Lung (tissue), 12 donors: ENCODE results near the gene SELENOW. TPM values are rescaled to one million over a fixed set of nuclear protein-coding genes. Genes with fewer than 3 reads are reported as not detected.
"Not testable (repeated sequence)": the region's sequence is repeated elsewhere in the genome, so short reads cannot be mapped to it uniquely, and the experiment has no call there.

ENCODE experiments used
- ATAC-seq: fragments of 200-7000 bp; cut with Tn5 transposase; one replicate; pipeline ENCODE4 v1.9.1; 2020; ENCODE audit warnings: moderate number of reproducible peaks; ENCODE audit not compliant: insufficient read depth, low FRiP score
- DNase-seq, 3 donors: peaks; one replicate each; pipeline ENCODE4 v3.0.0-alpha.2; 2013 to 2017
- H3K27ac ChIP-seq, 2 donors: one replicate each; pipeline ENCODE4 v1.5.1; 2013; ENCODE audit warnings: mild to moderate bottlenecking in 2 of 2, moderate library complexity in 2 of 2, control low read depth in 1 of 2, inconsistent platforms in 1 of 2, low read depth in 1 of 2, low read length in 1 of 2
- H3K27me3 ChIP-seq, 3 donors: one replicate each; pipeline ENCODE4 v1.5.1; 2013; ENCODE audit warnings: low read length in 2 of 3; ENCODE audit not compliant: control insufficient read depth in 3 of 3, insufficient read depth in 3 of 3
- H3K36me3 ChIP-seq, 4 donors: one replicate each; pipeline ENCODE4 v1.5.1; 2013; ENCODE audit warnings: low read length in 4 of 4, mild to moderate bottlenecking in 1 of 4, moderate library complexity in 1 of 4; ENCODE audit not compliant: control insufficient read depth in 4 of 4, insufficient read depth in 4 of 4
- H3K4me1 ChIP-seq, 5 donors: one replicate each; pipeline ENCODE4 v1.5.1; 2013; ENCODE audit warnings: low read length in 5 of 5, mild to moderate bottlenecking in 2 of 5, moderate library complexity in 1 of 5; ENCODE audit not compliant: control insufficient read depth in 5 of 5, insufficient read depth in 5 of 5
- H3K4me3 ChIP-seq: one replicate; pipeline ENCODE4 v1.5.1; 2013; ENCODE audit warnings: mild to moderate bottlenecking, control low read depth, moderate library complexity
- H3K9ac ChIP-seq, 2 donors: one replicate each; pipeline ENCODE4 v1.5.1; 2013; ENCODE audit warnings: low read length in 2 of 2, control low read depth in 1 of 2; ENCODE audit not compliant: insufficient read depth in 1 of 2
- H3K9me3 ChIP-seq, 4 donors: one replicate each; pipeline ENCODE4 v1.5.1; 2013; ENCODE audit warnings: low read length in 3 of 4, mild to moderate bottlenecking in 1 of 4, moderate library complexity in 1 of 4; ENCODE audit not compliant: control insufficient read depth in 4 of 4, insufficient read depth in 3 of 4
- WGBS, 2 donors: extraction: QIAGEN DNeasy Blood & Tissue Kit; methylation state at CpG; one replicate each; pipeline ENCODE4 v1.1.7; 2013; 5-methylcytosine and 5-hydroxymethylcytosine counted together
- polyA plus RNA-seq, 2 donors: library from polyadenylated mRNA; stranded (reverse); fragments of 200-250 nt; gene quantifications; one replicate each; pipeline ENCODE4 v1.2.1, GENCODE V29; 2013
- total RNA-seq, 2 donors: library from RNA; depleted of rRNA in 1 of 2; stranded (reverse); fragments of >200 nt in 1 of 2; gene quantifications; one replicate each; pipeline ENCODE4 v1.2.1, GENCODE V29; 2014 to 2021
- TF ChIP-seq, protein P1 (sequence below): IDR thresholded peaks from 2 replicates; pipeline ENCODE4 v1.5.1; 2012; ENCODE audit warnings: mild to moderate bottlenecking; ENCODE audit errors: control extremely low read depth, extremely low read depth
- donor health status: control.
- donor health status: control.
- donor health status: Bipolar disorder and iron deficiency.
- donor health status: healthy.
- donor health status: DM: yes; HTN: yes; CAD: no.

SELENOW gene
- total and polyA plus RNA-seq, 4 donors = 104 to 532 (median 346) TPM

DNA sequence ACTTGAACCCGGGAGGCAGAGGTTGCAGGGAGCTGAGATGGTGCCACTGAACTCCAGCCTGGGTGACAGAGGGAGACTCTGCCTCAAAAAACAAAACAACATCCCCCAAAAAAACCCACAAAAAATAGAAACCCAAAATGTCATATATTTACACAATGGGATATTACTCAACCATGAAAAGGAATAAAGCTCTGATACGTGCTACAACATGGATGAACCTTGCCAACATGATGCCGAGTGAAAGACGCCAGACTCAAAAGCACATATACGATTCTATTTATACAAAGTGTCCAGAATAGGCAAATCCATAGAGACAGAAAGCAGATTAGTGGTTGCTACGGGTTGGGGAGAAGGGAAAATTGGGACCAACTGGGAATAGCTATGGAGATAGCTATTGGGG, 27.9 kb downstream of the SELENOW start:
- Histone ChIP-seq H3K36me3 (no peaks in the 10 kb centered on the region), H3K4me1 (no peaks in the 10 kb centered on the region), H3K9me3 (peaks cover 0 to under 1% (median 0%) of the 10 kb centered on the region in 4 donors), H3K27me3 (no peaks in the 10 kb centered on the region), H3K4me3 (no peak overlapping the region), H3K27ac (no peak overlapping the region), H3K9ac (no peak overlapping the region)
- DNase-seq (no peak), ATAC-seq (no peak)
- WGBS, 2 donors = 88 to 89% methylated on average over 6 of the region's 6 CpGs
- TF ChIP-seq, protein P1, sequence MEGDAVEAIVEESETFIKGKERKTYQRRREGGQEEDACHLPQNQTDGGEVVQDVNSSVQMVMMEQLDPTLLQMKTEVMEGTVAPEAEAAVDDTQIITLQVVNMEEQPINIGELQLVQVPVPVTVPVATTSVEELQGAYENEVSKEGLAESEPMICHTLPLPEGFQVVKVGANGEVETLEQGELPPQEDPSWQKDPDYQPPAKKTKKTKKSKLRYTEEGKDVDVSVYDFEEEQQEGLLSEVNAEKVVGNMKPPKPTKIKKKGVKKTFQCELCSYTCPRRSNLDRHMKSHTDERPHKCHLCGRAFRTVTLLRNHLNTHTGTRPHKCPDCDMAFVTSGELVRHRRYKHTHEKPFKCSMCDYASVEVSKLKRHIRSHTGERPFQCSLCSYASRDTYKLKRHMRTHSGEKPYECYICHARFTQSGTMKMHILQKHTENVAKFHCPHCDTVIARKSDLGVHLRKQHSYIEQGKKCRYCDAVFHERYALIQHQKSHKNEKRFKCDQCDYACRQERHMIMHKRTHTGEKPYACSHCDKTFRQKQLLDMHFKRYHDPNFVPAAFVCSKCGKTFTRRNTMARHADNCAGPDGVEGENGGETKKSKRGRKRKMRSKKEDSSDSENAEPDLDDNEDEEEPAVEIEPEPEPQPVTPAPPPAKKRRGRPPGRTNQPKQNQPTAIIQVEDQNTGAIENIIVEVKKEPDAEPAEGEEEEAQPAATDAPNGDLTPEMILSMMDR = no peak

DNA sequence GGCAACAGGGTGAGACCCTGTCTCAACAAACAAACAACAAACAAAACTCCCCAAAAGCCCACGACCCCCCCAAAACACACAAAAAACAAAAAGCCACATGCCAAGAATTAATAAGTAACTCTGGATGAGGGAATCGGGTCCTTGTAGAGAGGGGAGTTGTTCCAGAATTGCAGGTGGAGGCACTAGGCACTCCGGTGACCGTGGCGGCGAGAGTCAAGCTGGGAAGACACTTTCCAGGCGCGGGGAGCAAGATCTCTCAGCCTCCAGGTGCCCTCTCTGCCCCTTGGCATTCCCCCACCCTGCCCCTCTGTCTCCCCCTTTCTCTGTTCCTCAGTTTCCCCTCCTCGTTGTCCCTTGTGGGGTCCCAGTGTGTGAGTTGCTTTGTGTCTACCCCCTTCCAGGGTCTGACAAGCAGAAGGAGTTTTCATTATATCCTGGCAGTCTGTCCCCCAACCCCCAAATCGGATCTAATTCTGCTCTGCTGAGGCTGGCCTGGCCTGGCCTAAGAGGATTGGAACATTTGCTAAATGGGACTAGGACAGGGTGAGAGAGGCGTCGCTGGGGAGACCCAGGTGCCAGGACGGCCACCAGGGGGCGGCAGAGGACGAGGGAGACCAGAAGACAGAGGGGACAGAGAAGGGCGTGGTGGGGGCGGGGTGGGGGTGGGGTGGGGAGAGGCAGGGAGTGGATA, 34.9 kb downstream of the SELENOW start:
- DNase-seq = peak; percentile 56 to 74 (median 61)
- no peak for ATAC-seq
- H3K9ac ChIP-seq = no peak overlapping the region
- no peaks in the 10 kb centered on the region for H3K27me3 ChIP-seq
- WGBS, 2 donors = 34 to 39% methylated on average over 17 of the region's 17 CpGs
- TF ChIP-seq, protein P1 = peak; percentile 21
- no peaks in the 10 kb centered on the region for H3K4me1 ChIP-seq
- H3K36me3 ChIP-seq = no peaks in the 10 kb centered on the region
- H3K9me3 ChIP-seq = peaks cover 0 to 3% (median 0%) of the 10 kb centered on the region in 4 donors
- H3K4me3 ChIP-seq = no peak overlapping the region
- no peak overlapping the region for H3K27ac ChIP-seq

DNA sequence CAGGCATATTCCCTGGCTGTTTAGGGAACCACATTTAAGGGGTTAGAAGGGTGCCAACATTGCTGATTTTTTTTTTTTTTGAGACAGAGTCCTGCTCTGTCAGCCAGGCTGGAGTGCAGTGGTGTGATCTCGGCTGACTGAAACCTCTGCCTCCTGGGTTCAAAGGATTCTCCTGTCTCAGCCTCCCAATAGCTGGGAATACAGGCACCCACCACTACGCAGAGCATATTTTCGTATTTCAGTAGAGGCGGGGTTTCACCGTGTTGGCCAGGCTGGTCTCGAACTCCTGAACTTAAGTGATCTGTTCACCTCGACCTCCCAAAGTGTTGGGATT, 35.5 kb downstream of the SELENOW start:
- no peak for ATAC-seq
- 57% methylated on average over 7 of the region's 7 CpGs for WGBS, 2 donors
- H3K9ac ChIP-seq = no peak overlapping the region

DNA sequence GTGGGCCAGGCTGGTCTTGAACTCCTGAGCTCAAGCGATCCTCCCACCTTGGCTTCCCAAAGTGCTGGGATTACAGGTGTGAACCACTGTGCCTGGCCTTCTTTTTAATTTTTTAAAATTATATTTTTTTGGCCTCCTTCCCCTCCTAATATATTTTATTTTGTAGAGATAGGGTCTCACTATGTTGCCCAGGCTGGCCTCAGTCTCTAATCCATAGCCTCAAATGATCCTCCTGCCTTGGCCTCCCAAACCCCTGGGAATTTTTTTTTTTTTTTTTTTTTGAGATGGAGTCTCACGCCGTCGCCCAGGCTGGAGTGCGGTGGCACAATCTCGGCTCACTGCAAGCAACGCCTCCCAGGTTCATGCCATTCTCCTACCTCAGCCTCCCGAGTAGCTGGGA, 37.8 kb downstream of the SELENOW start:
- WGBS, 2 donors = 94% methylated on average over 8 of the region's 8 CpGs
- H3K4me3 ChIP-seq, H3K4me1 ChIP-seq, DNase-seq, H3K36me3 ChIP-seq, H3K9me3 ChIP-seq, H3K27ac ChIP-seq, H3K9ac ChIP-seq, ATAC-seq: not testable (repeated sequence)
- peaks cover 0 to 18% (median 4%) of the 10 kb centered on the region in 3 donors for H3K27me3 ChIP-seq

More for the DNA sequence above, 35.5 kb downstream of the SELENOW start:
- Histone ChIP-seq H3K4me3 (no peak overlapping the region), H3K9me3 (peaks cover 0 to 3% (median 0%) of the 10 kb centered on the region in 4 donors), H3K36me3 (no peaks in the 10 kb centered on the region), H3K27me3 (peaks cover 0 to 2% (median 0%) of the 10 kb centered on the region in 3 donors), H3K27ac (no peak overlapping the region), H3K4me1 (no peaks in the 10 kb centered on the region)
- TF ChIP-seq, protein P1 = no peak
- no peak for DNase-seq

DNA sequence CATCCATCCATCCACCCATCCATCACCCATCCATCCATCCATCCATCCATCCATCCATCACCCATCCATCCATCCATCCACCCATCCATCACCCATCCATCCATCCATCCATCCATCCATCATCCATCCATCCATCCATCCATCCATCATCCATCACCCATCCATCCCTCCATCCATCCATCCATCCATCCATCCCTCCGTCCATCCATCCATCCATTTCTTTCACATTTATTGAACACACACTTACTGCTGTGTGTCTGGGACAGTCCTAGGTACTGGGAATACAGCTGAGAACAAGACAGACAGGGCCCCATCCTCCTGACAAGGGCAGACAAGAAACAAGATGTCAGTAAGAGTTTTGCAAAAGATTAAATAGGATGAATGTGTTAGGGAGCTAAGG, 39.7 kb downstream of the SELENOW start:
- H3K9ac ChIP-seq, H3K27ac ChIP-seq, H3K4me3 ChIP-seq, H3K4me1 ChIP-seq, DNase-seq, H3K36me3 ChIP-seq, H3K9me3 ChIP-seq, ATAC-seq: not testable (repeated sequence)
- peaks cover 0 to 21% (median 5%) of the 10 kb centered on the region in 3 donors for H3K27me3 ChIP-seq
- WGBS, 2 donors = 96% methylated on average over 1 of the region's 1 CpG
